Measurements from ENCODE around the gene KREMEN2.

Gene KREMEN2

DNA sequence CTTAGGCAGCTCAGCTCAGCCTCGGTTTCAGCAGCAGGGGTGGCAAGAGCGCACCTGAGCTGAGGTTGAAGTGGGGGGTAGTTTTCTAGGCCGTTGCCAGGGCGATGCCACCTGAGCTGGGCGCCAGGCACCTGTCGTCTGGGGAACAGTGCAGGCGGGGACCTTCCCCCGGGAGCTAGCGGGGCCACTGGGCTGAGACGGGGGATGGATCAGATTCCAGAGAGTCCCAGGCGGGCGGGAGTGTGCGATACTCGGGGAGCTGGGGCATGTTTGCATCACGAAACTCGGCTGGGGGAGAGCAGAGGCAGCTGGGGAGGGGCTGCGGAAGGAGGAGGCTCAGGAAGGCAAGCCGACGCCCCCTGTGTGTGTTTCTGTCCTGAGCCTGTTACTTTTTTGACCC, 48.2 kb downstream of the KREMEN2 start:
- Histone ChIP-seq H3K4me1 (ENCODE audit: control insufficient read depth in 1 of 2, insufficient read depth in 2 of 2, low read length in 2 of 2) (peaks cover 3 to 5% of the 10 kb centered on the region in 2 donors), H3K4me3 (ENCODE audit: low read depth in 1 of 2, low read length in 2 of 2) (no peak overlapping the region), H3K27ac (ENCODE audit: low read length) (no peak overlapping the region), H3K9me3 (ENCODE audit: control insufficient read depth in 1 of 2, low read length in 2 of 2) (no peaks in the 10 kb centered on the region), H3K27me3 (ENCODE audit: low read depth, low read length) (peaks cover 18% of the 10 kb centered on the region), H3K36me3 (ENCODE audit: control insufficient read depth in 1 of 2, insufficient read depth in 2 of 2, low read length in 2 of 2) (no peaks in the 10 kb centered on the region)

DNA sequence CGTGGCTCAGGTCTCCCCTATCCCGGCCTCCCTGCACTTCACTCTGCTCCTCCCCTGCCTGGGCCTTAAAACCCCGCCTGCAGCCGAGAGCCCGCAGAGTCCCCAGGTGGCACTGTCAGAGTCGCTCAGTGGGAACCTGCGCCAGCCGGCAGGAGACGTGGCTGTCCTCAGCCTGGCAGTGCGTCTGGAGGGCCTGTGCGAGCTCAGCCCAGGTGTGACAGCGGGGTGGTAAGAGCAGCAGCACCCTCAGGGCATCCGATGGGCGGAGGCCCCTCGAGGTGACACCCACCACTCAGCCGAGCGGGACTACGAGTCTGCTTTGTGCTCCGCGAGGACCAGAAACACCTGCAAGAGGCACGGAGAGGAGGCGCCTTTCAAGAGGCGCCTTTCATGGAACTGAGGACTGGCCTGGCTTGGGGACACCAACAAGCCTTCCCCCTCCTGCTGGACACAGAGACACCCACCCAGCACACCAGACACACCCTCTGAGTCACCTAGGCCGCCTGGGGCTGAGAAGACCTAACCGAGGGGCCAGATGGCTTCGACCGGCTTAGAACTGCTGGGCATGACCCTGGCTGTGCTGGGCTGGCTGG, 48.8 kb downstream of the KREMEN2 start, which contains the start of gene CLDN9:
CLDN9 (plus strand) TSS at position 96 of the 593 bp plus-strand sequence; CDS start at position 536, 440 bp downstream.
- Histone ChIP-seq H3K9me3 (ENCODE audit: control insufficient read depth in 1 of 2, low read length in 2 of 2) (no peaks in the 10 kb centered on the region), H3K27me3 (ENCODE audit: low read depth, low read length) (peaks cover 24% of the 10 kb centered on the region), H3K36me3 (ENCODE audit: control insufficient read depth in 1 of 2, insufficient read depth in 2 of 2, low read length in 2 of 2) (no peaks in the 10 kb centered on the region), H3K4me1 (ENCODE audit: control insufficient read depth in 1 of 2, insufficient read depth in 2 of 2, low read length in 2 of 2) (peaks cover 5 to 7% of the 10 kb centered on the region in 2 donors), H3K27ac (ENCODE audit: low read length) (no peak within 1 kb of the TSS), H3K4me3 (ENCODE audit: low read depth in 1 of 2, low read length in 2 of 2) (no peak within 1 kb of the TSS)

DNA sequence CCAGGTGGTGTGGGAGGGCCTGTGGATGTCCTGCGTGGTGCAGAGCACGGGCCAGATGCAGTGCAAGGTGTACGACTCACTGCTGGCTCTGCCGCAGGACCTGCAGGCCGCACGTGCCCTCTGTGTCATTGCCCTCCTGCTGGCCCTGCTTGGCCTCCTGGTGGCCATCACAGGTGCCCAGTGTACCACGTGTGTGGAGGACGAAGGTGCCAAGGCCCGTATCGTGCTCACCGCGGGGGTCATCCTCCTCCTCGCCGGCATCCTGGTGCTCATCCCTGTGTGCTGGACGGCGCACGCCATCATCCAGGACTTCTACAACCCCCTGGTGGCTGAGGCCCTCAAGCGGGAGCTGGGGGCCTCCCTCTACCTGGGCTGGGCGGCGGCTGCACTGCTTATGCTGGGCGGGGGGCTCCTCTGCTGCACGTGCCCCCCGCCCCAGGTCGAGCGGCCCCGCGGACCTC, 49.4 kb downstream of the KREMEN2 start:
- Histone ChIP-seq H3K4me1 (ENCODE audit: control insufficient read depth in 1 of 2, insufficient read depth in 2 of 2, low read length in 2 of 2) (peaks cover 0 to 12% of the 10 kb centered on the region in 2 donors), H3K9me3 (ENCODE audit: control insufficient read depth in 1 of 2, low read length in 2 of 2) (no peaks in the 10 kb centered on the region), H3K36me3 (ENCODE audit: control insufficient read depth in 1 of 2, insufficient read depth in 2 of 2, low read length in 2 of 2) (no peaks in the 10 kb centered on the region), H3K27me3 (ENCODE audit: low read depth, low read length) (peaks cover 28% of the 10 kb centered on the region), H3K4me3 (ENCODE audit: low read depth in 1 of 2, low read length in 2 of 2) (no peak overlapping the region), H3K27ac (ENCODE audit: low read length) (no peak overlapping the region)

DNA sequence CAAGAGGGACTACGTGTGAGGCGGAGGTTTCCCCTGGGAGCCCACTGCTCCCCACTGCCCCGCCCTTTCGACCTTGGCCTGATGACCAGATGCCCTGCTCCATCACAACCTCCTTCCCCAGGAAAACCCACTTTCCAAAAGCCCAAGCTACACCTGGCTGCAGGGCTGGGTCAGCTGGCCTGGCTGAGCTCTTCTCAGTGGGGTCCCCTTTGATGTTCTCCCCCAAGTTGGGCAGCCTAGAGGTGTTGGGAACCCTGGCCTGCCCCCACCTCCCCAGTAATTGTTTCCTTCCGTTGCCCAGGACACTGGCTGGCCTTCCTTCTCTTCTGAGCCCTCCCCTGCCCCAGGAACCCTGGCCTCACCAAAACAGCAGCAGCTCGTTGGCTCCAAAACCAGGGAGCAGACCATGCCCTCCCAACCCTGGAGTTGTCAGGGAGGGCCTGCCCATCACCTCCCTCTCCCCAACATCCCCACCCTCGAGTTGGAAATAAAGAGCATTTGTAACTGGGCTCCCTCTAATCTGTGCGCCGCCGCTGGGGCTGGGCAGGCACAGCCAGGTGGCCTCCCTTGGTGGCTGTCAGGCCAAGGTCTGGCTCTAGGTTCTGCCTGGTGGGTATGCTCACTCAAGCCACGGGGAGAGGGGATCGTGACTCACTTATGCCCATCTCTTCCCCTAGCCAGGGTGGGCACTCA, 50.1 kb downstream of the KREMEN2 start:
- Histone ChIP-seq H3K9me3 (ENCODE audit: control insufficient read depth in 1 of 2, low read length in 2 of 2) (no peaks in the 10 kb centered on the region), H3K27ac (ENCODE audit: low read length) (no peak overlapping the region), H3K36me3 (ENCODE audit: control insufficient read depth in 1 of 2, insufficient read depth in 2 of 2, low read length in 2 of 2) (no peaks in the 10 kb centered on the region), H3K4me3 (ENCODE audit: low read depth in 1 of 2, low read length in 2 of 2) (no peak overlapping the region), H3K4me1 (ENCODE audit: control insufficient read depth in 1 of 2, insufficient read depth in 2 of 2, low read length in 2 of 2) (peaks cover 0 to 8% of the 10 kb centered on the region in 2 donors), H3K27me3 (ENCODE audit: low read depth, low read length) (peaks cover 28% of the 10 kb centered on the region)

DNA sequence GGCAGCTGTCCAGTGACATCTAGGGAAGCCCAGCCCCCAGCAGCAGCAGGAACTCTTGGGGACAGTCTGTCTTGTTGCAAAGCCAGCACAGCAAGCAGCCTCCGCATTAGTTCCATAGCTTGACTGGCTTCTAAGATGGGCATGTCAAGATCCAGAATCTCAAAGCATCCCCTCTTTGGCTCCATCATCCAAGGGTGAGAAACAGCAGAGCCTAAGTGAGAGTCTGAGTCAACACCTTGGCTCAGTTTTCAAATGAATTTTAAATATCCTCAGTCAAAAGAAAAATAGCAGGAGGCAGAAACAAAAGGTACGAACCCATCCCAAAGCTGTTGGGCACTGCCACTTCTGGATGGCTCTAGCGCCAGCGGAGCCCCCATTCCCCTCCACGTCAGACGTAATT, 50.9 kb downstream of the KREMEN2 start:
- Histone ChIP-seq H3K9me3 (ENCODE audit: control insufficient read depth in 1 of 2, low read length in 2 of 2) (no peaks in the 10 kb centered on the region), H3K4me3 (ENCODE audit: low read depth in 1 of 2, low read length in 2 of 2) (no peak overlapping the region), H3K36me3 (ENCODE audit: control insufficient read depth in 1 of 2, insufficient read depth in 2 of 2, low read length in 2 of 2) (no peaks in the 10 kb centered on the region), H3K27me3 (ENCODE audit: low read depth, low read length) (peaks cover 28% of the 10 kb centered on the region), H3K27ac (ENCODE audit: low read length) (no peak overlapping the region), H3K4me1 (ENCODE audit: control insufficient read depth in 1 of 2, insufficient read depth in 2 of 2, low read length in 2 of 2) (peaks cover 0 to 12% of the 10 kb centered on the region in 2 donors)

DNA sequence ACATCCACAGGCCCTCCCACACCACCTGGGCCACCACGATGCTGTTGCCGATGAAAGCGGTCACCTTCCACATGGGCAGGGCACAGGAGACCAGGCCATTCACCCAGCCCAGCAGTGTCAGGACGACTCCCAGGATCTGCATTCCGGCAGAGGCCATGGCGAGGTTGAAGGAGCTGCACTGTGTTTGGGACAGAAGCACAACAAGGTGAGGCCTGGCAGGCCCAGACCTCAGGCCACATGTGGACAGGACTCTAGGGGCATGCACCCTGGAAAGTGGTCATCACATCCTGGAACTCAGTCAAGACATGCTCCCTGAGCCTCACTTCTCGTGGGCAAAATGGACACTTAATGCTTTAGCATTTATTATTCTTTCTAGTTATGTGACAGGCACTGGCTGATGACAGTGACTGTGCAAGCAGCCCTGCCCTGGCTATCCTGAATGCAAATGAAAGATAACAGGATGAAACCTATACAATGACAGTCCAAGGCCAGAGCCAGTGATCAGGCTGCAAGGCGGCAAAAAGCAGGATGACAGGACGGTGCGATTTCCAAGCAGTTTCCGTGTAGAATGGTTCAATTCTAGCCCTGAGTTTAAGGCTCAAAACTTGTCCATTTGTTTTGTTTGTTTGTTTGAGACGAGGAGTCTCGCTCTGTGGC, 51.9 kb downstream of the KREMEN2 start:
- no peak overlapping the region for H3K4me3 ChIP-seq (ENCODE audit: low read depth in 1 of 2, low read length in 2 of 2)
- no peak overlapping the region for H3K27ac ChIP-seq (ENCODE audit: low read length)
- H3K36me3 ChIP-seq (ENCODE audit: control insufficient read depth in 1 of 2, insufficient read depth in 2 of 2, low read length in 2 of 2): peaks cover 0 to 6% of the 10 kb centered on the region in 2 donors
- H3K9me3 ChIP-seq (ENCODE audit: control insufficient read depth in 1 of 2, low read length in 2 of 2): no peaks in the 10 kb centered on the region
- H3K27me3 ChIP-seq (ENCODE audit: low read depth, low read length): peaks cover 28% of the 10 kb centered on the region
- H3K4me1 ChIP-seq (ENCODE audit: control insufficient read depth in 1 of 2, insufficient read depth in 2 of 2, low read length in 2 of 2): peaks cover 0 to 12% of the 10 kb centered on the region in 2 donors

DNA sequence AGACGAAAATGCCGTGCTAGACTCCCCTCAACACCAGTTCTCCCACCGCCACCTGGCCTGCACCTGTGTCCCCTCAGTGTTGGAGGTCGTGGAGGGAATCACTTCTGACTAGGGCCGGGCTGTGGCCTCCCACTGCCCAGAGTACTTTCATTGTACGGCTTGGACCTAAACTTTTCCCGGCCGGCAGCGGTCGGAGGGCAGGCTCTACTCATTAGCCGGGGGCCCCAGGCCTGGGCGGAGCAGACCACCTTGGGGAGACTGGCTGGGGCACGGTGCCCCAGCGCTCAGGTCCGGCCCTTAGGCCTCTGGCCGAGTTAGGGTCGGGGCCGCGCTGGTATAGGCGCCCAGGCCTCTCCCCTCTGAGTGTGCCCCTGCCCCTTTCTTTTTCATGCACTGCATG, 53.3 kb downstream of the KREMEN2 start:
- H3K27me3 ChIP-seq (ENCODE audit: low read depth, low read length): peaks cover 21% of the 10 kb centered on the region
- no peak overlapping the region for H3K27ac ChIP-seq (ENCODE audit: low read length)

More for the DNA sequence above, 53.3 kb downstream of the KREMEN2 start:
- Histone ChIP-seq H3K4me3 (ENCODE audit: low read depth in 1 of 2, low read length in 2 of 2) (no peak overlapping the region), H3K9me3 (ENCODE audit: control insufficient read depth in 1 of 2, low read length in 2 of 2) (no peaks in the 10 kb centered on the region), H3K36me3 (ENCODE audit: control insufficient read depth in 1 of 2, insufficient read depth in 2 of 2, low read length in 2 of 2) (peaks cover 3 to 18% of the 10 kb centered on the region in 2 donors), H3K4me1 (ENCODE audit: control insufficient read depth in 1 of 2, insufficient read depth in 2 of 2, low read length in 2 of 2) (peaks cover 5 to 20% of the 10 kb centered on the region in 2 donors)
